GM12878 (cell line): ENCODE measurements around the gene COL9A1. TPM values are rescaled to one million over a fixed set of nuclear protein-coding genes. Genes with fewer than 3 reads are reported as not detected.

Source experiments
- ATAC-seq: fragments of 200-7000 bp; cut with Tn5 transposase; 3 replicates; pipeline ENCODE4 v1.9.1; 2020; ENCODE audit warnings: mild to moderate bottlenecking, moderate library complexity
- BruUV-seq: library from RNA; stranded (reverse); fragments of 400-500 nt; replicated peaks from 2 replicates; lab custom pipeline; 2021; lab: Mats Ljungman, UMichigan
- CTCF ChIA-PET: fragments of 300-600 bp; sonication (Branson Sonifier 250); formaldehyde crosslinking; extraction: SDS; loops from one replicate; lab custom pipeline; 2021; ENCODE audit warnings: inconsistent platforms; lab: Yijun Ruan, JAX
- POLR2A ChIA-PET: fragments of 350-600 bp; formaldehyde crosslinking; extraction: SDS; loops from one replicate; lab custom pipeline; 2021; ENCODE audit warnings: inconsistent platforms; lab: Charles Lee
- RAD21 ChIA-PET: fragments of 300-600 bp; sonication (Branson Sonifier 250); formaldehyde crosslinking; loops from one replicate; lab custom pipeline; 2023; ENCODE audit warnings: antibody characterized with exemption; ENCODE audit not compliant: unreplicated experiment; lab: Charles Lee
- SMC1A ChIA-PET: fragments of 300-600 bp; sonication (Branson Sonifier 250); formaldehyde crosslinking; loops from one replicate; lab custom pipeline; 2023; ENCODE audit not compliant: unreplicated experiment, uncharacterized antibody; lab: Charles Lee
- DNase-seq: peaks from one replicate; pipeline ENCODE4 v3.0.0-alpha.2; 2011; ENCODE audit warnings: low read depth, low spot score
- FAIRE-seq: peaks from 3 replicates; lab custom pipeline; 2011; peaks lifted over from hg19 to GRCh38; lab: Jason Lieb, UNC
- H2AFZ ChIP-seq: 2 replicates; pipeline ENCODE4 v1.6.0; 2011; ENCODE audit warnings: low read depth, low read length, control low read depth; ENCODE audit not compliant: control insufficient read depth
- H3K27ac ChIP-seq: 2 replicates; pipeline ENCODE4 v1.5.1; 2011; ENCODE audit warnings: control low read depth; ENCODE audit not compliant: control insufficient read depth, insufficient read depth
- H3K27me3 ChIP-seq, 2 experiments: replicated peaks in 1 of 2; 2 replicates each; pipeline versions ENCODE4 v1.6.0 to v1.6.1; 2011; ENCODE audit warnings: low read length in 1 of 2; ENCODE audit not compliant: control insufficient read depth in 2 of 2, insufficient read depth in 2 of 2
- H3K36me3 ChIP-seq, 2 experiments: 2 replicates each; pipeline ENCODE4 v1.5.1; 2011; ENCODE audit warnings: low read length in 1 of 2; ENCODE audit not compliant: control insufficient read depth in 2 of 2, insufficient read depth in 2 of 2
- H3K4me1 ChIP-seq: 2 replicates; pipeline ENCODE4 v1.6.1; 2011; ENCODE audit warnings: mild to moderate bottlenecking, low read length, moderate library complexity, mixed read lengths; ENCODE audit not compliant: control insufficient read depth, insufficient read depth
- H3K4me2 ChIP-seq: 2 replicates; pipeline ENCODE4 v1.6.0; 2011; ENCODE audit warnings: control low read depth; ENCODE audit not compliant: control insufficient read depth, insufficient read depth
- H3K4me3 ChIP-seq: fragments of 200-600 bp; sonication (generic); 2 replicates; pipeline ENCODE4 v1.5.1; 2016
- H3K79me2 ChIP-seq: 2 replicates; pipeline ENCODE4 v1.6.0; 2011; ENCODE audit warnings: low read length; ENCODE audit not compliant: control insufficient read depth, insufficient read depth
- H3K9ac ChIP-seq: 2 replicates; pipeline ENCODE4 v1.8.0; 2011; ENCODE audit warnings: low read length, control low read depth, mixed read lengths; ENCODE audit not compliant: control insufficient read depth, insufficient read depth
- H3K9me3 ChIP-seq: replicated peaks from 3 replicates; pipeline ENCODE4 v1.5.1; 2011; ENCODE audit warnings: mild to moderate bottlenecking, low read length; ENCODE audit not compliant: control insufficient read depth, insufficient read depth
- H4K20me1 ChIP-seq: 2 replicates; pipeline ENCODE4 v1.6.0; 2011; ENCODE audit not compliant: control insufficient read depth, insufficient read depth
- EED ChIP-seq: sonication (generic); IDR thresholded peaks from 2 replicates; pipeline ENCODE4 v1.6.1; 2016; ENCODE audit warnings: antibody characterized with exemption, low read depth
- EZH2 ChIP-seq: IDR thresholded peaks from 2 replicates; pipeline ENCODE4 v1.6.1; 2012; ENCODE audit warnings: low read depth, mild to moderate bottlenecking, control low read depth, inconsistent platforms, low read length, borderline replicate concordance; ENCODE audit not compliant: control insufficient read depth
- SMAD1 ChIP-seq: fragments of 450-650 bp; IDR thresholded peaks from 2 replicates; pipeline ENCODE4 v1.6.1; 2018; ENCODE audit warnings: mild to moderate bottlenecking, low read depth; ENCODE audit not compliant: partially characterized antibody
- WGBS: methylation state at CpG from one replicate; pipeline ENCODE4 v1.1.6; 2016; ENCODE audit warnings: low lambda C conversion rate; ENCODE audit not compliant: insufficient replicate concordance, insufficient coverage; ENCODE audit errors: missing lambda C conversion rate; 5-methylcytosine and 5-hydroxymethylcytosine counted together
- in situ Hi-C: fragments of 300-500 bp; cut with MboI; formaldehyde crosslinking; loops from 9 replicates; pipeline ENCODE4 v1.14.3; 2018; ENCODE audit warnings: mixed read lengths
- intact Hi-C: fragments of 100-400 bp; cut with micrococcal nuclease; formaldehyde crosslinking; loops from one replicate; pipeline ENCODE4 v1.14.2; 2022; ENCODE audit not compliant: unreplicated experiment
- polyA plus RNA-seq, 11 experiments: library from polyadenylated mRNA; depleted of rRNA in 4 of 11; unstranded in 6 of 11; stranded (reverse) in 5 of 11; fragments of >200 nt; fragmentation: Nextera tagmentation in 4 of 11; fragmentation: Illumina TruSeq in 1 of 11; extraction: Ambion mirVana in 4 of 11; extraction: Trizol in 1 of 11; gene quantifications; 1 replicate in 1 of 11; 2 replicates in 10 of 11; pipeline versions ENCODE4 v1.2.1 to v1.2.3, GENCODE V29; 2011 to 2016; ENCODE audit warnings: inconsistent platforms in 2 of 11, missing spikeins in 2 of 11, low read depth in 1 of 11
- total RNA-seq, 4 experiments: library from RNA; depleted of rRNA in 3 of 4; stranded (reverse); fragments of >200 nt in 3 of 4; fragmentation: Illumina TruSeq in 1 of 4; extraction: Trizol in 1 of 4; gene quantifications; 2 replicates each; pipeline versions ENCODE4 v1.2.1 to v1.2.3, GENCODE V29; 2013 to 2021
- TF ChIP-seq, protein P1 (sequence below): IDR thresholded peaks from 2 replicates; pipeline ENCODE4 v1.6.1; 2012; ENCODE audit warnings: low read depth, low read length, improper control_type of control experiment
- TF ChIP-seq, protein P2 (sequence below): IDR thresholded peaks from 2 replicates; pipeline ENCODE4 v1.6.1; 2012; ENCODE audit warnings: low read depth, low read length, improper control_type of control experiment
- TF ChIP-seq, protein P3 (sequence below): fragments of 150-350 bp; IDR thresholded peaks from 2 replicates; pipeline ENCODE4 v1.6.1; 2014; ENCODE audit warnings: mild to moderate bottlenecking, low read depth, low read length
- TF ChIP-seq, protein P4 (sequence below): IDR thresholded peaks from 2 replicates; pipeline ENCODE4 v1.6.1; 2011; ENCODE audit warnings: low read depth, mild to moderate bottlenecking, low read length, moderate library complexity, borderline replicate concordance; ENCODE audit errors: extremely low read depth

The COL9A1 gene
- total and polyA plus RNA-seq, 10 of the 15 experiments (the other 5 are each of a cell fraction or from before 2014, with no cell fraction given): not detected

DNA sequence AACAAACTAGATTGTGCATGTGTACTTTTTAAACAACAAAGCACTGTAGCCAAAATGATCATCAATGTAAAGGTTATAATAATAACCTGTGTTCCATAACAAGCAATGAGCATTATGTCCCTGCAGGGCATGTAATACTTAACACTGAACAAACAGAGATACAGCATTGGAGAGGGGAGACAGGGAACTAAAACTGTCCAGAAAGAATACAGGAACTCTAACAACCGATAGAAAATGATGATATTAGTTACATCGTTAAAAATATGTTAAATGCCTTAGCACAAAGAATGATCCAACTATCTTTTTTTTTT lies 80.5 kb downstream of the COL9A1 start:
- ATAC-seq (no peak), DNase-seq (no peak), FAIRE-seq (no peak)
- Histone ChIP-seq H3K4me3 (no peak overlapping the region), H3K4me1 (no peaks in the 10 kb centered on the region), H3K9me3 (no peaks in the 10 kb centered on the region), H4K20me1 (no peaks in the 10 kb centered on the region), H3K79me2 (no peaks in the 10 kb centered on the region), H3K36me3 (no peaks in the 10 kb centered on the region), H2AFZ (no peak overlapping the region), H3K9ac (no peak overlapping the region), H3K27me3 (no peaks in the 10 kb centered on the region; a peak in 1 of 4 replicates), H3K27ac (no peak overlapping the region), H3K4me2 (no peak overlapping the region)
- CTCF ChIA-PET: interaction anchor here (0.5 to 3.6 kb wide), 10 partner anchors 10 to 792 kb away, joined by 3 to 115 read pairs (median 11); no protein-coding TSS in a partner anchor
- BruUV-seq: no TSS peak
- WGBS: 63% methylated on average over 2 of the region's 2 CpGs
- POLR2A ChIA-PET: no interaction called here
- intact Hi-C loops: loop anchor here (5.0 kb wide), 3 partner anchors 70 to 665 kb away; no protein-coding TSS in a partner anchor
- RAD21 ChIA-PET: no interaction called here
- in situ Hi-C loops: loop anchor here (5.0 kb wide), 1 partner anchor 145 kb away; no protein-coding TSS in a partner anchor
- SMC1A ChIA-PET: interaction anchor here (1.8 to 2.0 kb wide), 2 partner anchors 88 to 144 kb away, joined by 11 to 12 read pairs; no protein-coding TSS in a partner anchor
- TF ChIP-seq, protein P1, sequence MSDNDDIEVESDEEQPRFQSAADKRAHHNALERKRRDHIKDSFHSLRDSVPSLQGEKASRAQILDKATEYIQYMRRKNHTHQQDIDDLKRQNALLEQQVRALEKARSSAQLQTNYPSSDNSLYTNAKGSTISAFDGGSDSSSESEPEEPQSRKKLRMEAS: no peak
- TF ChIP-seq, protein P2, sequence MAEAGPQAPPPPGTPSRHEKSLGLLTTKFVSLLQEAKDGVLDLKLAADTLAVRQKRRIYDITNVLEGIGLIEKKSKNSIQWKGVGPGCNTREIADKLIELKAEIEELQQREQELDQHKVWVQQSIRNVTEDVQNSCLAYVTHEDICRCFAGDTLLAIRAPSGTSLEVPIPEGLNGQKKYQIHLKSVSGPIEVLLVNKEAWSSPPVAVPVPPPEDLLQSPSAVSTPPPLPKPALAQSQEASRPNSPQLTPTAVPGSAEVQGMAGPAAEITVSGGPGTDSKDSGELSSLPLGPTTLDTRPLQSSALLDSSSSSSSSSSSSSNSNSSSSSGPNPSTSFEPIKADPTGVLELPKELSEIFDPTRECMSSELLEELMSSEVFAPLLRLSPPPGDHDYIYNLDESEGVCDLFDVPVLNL: no peak
- TF ChIP-seq SMAD1: no peak
- TF ChIP-seq EZH2: no peak
- TF ChIP-seq, protein P3, sequence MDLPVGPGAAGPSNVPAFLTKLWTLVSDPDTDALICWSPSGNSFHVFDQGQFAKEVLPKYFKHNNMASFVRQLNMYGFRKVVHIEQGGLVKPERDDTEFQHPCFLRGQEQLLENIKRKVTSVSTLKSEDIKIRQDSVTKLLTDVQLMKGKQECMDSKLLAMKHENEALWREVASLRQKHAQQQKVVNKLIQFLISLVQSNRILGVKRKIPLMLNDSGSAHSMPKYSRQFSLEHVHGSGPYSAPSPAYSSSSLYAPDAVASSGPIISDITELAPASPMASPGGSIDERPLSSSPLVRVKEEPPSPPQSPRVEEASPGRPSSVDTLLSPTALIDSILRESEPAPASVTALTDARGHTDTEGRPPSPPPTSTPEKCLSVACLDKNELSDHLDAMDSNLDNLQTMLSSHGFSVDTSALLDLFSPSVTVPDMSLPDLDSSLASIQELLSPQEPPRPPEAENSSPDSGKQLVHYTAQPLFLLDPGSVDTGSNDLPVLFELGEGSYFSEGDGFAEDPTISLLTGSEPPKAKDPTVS: no peak
- TF ChIP-seq, protein P4, sequence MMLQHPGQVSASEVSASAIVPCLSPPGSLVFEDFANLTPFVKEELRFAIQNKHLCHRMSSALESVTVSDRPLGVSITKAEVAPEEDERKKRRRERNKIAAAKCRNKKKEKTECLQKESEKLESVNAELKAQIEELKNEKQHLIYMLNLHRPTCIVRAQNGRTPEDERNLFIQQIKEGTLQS: no peak
- TF ChIP-seq EED: no peak
- TF ChIP-seq, all 136 proteins: peak for 0
